Measurements from ENCODE around the gene SECTM1.

Gene SECTM1

DNA sequence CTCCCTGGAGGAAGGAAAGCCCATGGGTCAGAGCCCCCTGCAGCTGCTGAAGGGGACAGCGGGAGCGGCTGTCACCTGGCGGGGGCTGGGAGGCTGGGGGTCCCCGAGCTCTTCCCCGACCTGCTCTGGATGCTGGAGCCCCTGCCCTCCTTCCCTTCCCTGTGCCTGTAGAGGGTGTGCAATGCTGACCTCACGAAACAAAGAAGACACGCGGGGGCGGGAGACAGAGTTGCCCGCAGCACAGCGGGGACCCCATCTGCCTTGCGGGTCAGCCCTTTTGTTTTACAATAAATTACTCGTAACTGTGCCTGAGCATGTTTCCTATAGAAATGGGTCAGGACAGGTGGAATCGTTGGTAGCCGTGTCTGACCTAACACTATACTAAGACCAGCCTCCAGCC lies 6.3 kb downstream of the SECTM1 start:
- DNase-seq, result peak; percentile 72

DNA sequence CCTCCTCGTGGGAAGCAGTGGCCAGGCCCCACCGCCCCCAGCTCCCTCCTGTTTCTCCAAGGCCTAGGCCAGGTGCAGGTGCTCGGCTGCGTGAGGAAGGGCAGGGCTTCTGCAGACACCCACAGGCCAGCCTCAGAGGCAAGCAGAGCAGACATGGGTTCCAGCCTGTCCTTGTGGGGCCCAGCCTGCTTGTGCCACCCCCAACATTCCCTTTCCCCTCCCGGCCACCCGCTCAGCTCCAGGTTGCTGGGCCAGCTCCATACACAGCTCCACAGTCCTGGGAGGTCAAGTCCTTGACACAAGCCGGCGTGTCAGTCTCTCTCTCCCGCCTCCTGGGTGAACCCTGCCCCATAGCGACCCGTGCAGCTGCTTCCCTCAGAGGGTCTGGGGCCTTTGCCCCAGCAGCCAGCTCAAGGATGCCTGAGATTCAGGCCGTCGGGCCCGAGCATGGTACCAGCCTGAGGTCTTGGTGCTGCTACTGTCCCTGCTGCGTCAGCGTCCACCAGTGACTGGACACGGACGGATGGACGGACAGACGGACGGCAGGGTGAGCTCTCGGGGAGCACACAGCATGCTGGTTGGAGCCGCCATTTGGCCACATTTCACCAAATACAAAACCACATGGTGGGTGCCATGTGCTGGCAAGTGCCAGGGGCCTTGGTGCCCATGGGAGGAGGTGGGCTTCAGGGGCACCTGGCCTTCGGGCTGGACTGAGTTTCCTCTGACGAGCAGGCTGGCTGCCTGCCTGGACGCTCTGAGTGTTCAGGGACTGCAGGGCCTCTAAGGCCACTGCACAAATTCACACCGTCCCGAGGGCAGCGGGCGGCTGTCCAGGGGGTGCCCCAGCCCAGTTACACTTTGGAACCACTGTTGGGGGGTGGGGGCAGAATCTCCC lies 8.0 kb downstream of the SECTM1 start:
- no peak for DNase-seq

DNA sequence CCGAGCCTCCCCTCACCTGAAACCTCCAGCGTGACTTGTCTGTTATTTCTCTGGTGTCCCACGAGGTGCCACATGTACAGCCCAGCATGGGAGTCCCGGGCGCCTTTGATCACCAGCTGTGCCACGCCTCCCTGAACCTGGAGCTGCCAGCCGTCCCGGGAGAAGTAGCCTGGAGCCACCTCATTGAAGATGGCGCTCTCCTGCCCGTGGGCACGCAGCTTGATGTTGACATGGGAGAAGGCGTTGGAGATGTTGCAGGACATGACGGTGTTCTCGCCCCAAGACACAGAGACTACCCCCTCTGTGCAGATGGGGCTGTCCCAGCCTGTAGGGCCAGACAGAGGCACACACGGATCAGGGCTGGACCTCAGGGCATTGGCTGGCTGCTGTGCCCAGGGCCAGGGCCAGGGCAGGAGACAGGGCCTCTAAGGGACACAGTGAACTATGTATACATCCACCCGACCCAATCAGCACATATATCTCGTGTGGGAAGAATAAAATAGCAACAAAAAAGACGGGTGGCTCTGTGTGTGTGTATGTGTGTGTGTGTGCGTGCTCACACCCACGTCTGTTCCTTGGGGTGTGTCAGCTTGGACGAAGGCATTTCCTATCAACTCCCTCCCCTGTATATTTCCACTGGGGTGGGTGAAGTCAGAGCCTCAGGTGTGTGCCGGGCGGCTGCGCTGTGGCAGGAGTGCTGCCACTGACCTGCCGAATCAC lies 8.8 kb downstream of the SECTM1 start:
- no peak for DNase-seq

DNA sequence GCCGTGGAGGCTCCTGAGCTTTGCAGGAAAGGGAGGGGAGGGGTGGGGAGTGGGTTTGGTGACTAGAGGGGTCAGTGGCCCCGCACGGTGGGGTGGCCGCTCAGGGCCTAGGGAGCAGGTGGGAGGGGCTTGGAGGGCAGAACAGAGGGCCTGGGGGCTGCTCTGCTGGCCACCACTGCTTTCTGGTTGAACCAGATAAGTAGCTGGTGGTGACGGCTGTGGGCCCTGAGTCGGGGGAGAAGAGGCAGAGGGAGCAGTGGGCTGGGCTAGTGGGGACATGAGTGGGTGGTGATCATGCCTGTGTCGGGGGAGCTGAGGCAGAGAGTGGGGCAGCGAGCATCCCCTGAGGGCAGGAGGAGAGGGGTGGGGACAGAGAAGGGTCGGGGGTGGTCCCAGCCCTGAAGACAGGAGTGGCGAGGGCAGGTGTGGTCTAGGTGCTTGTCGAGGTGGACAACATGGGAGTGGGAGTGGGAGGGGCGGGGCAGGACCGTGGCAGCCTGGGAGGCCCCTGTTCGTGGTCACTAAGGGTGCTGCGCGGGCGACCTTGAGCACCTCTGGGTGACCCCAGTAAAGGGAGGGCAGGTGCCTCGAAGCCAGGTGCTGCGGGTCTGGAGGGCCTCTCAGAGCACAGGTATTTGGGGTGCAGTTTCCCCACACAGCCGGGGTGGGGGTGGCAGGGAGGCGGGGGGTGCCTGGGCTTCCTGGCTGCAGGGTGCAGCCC lies 9.9 kb downstream of the SECTM1 start:
- DNase-seq, result no peak

DNA sequence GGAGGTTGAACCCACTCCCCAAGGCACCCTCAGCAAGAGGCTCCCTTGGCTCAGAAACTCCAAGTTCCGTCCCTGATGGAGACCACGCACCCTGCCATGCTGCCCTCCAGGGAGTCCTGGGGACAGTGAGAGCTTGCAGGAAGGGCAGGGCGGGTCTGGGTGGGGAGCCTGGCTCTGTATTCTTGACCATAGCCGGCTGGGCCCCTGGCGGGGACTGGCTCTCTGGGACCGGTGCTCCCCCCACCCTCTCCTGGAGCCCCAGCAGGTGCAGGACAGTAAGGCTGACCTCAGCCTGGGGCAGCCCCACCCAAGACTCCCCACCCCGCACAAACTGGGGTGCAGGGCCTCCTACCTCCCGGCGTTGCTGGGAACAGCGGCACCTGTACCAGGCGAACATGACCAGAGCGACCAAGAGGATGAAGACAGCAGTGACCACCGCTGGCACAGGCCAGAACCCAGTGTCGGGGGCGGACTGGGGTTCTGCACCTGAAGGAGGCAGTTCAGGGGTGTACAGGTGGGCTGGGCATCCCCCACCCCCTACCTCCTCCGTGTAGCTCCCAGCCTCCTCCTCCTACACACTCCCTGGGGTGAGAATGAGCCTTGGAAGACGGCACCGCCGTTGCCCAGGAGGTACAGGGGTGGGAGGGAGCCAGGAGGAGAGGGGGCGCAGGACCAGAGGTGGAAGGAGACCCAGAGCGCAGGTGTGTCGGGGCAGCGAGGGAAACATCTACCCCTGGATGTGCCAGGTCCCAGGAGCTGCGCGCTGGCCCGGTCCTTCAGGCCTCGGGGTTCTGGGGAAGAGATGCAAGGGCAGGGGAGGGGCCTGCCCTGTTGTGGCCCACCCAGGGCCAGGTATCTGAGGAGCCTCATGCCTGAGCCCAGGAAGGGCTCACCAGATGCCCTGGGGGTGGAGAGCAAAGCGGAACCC lies 10.8 kb downstream of the SECTM1 start:
- no peak for DNase-seq

DNA sequence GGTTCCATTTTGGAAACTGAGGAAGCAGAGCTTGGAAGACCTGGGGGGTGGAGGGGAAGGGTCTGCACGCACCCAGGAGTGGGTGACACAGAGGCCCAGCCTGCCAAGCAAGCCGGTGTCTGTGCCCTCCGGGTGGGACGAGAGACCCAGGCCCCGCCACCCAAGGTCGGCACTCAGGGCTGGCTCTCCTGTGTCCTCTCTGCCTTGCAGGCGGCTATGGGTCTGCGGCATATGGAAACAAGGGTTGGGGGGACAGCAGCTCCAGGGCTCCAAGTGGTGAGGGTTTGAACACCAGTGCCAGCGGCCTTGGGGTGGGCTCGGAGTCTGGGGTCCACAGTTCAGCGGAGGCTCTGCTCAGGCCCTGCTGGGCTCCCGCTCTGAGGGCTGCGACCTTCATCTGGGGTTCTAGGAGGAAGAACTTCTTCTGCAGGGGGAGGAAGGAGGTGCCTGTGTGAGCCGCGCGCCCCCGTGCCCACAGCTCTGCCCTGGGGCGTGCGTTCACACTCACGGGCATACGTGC lies 11.6 kb downstream of the SECTM1 start:
- no peak for DNase-seq

DNA sequence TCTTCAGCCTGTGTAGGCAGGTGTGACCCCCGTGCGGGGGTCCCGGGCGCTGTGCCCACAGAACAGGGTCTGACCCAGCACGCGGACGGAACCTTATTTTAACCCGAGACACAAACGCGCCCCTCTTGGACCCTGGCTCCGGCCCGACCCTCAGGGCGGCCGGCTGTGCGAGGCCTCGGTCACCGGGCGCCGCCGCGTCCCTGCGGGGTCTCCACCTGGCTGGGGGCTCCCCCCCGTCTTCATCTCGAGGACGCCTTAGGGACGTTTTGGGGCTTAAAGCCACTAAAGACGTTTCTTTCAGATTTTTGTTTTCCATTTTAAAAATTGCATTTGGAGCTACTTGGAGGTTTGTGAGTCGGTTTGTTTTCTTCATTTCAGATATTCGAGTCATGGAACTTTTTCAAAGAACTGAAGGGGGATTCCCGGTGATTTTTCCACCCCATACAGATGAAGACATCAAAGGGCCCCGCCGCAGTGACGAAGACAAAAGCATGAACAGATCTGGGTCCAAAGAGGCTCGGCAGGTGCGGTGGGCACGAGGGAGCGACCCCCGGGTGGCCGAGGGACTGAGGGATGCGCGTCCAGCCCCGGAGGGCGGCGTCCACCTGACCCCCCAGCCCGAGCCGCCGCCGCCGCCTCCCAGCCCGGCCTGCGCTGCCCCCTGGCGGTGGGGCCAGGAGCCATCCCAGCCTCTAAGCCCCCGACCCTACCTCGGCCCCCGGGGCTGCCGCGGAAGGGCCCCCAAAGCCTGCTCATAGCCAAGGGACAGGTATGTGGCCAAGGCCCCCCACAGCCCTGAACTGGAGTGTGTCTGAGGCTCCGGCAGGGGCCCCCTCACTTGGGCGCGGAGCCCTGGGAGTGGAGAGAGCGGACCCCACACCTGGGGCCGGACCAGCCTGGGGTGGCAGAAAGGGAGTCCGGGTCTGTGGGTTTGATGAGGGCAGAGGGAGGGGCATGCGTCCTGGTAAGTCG lies 12.3 kb downstream of the SECTM1 start:
- no peak for DNase-seq

DNA sequence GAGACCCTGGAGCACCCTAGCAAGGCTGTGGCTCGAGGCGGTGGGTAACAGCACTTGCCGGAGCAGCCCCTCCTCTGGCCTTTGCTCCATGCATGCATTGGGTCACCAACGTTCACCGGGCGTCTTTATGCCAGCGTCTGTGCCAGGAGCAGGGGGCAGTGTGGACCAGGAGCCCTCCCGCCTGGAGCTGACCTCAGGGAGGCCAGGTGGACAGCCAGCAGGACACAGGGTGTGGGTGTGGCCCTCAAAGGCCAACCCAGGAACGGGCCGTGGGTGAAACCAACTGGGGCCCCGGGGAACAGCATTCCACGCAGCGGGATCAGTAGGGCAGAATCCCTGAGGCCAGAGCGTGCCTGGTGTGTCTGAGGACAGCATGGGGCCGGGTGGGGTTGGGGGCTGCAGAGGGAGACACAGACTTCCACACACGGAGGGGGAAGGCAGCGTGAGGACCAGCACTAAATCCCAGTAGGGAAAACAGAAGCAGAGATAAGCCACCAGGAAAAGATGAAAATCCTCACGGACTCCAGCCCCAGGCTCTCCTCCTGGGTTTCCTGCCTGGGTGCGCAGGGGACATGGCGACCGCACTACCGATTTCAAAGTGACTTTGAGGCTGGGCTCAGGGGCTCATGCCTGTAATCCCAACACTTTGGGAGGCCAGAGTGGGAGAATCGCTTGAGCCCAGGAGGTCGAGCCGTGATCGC lies 13.3 kb downstream of the SECTM1 start:
- no peak for DNase-seq

DNA sequence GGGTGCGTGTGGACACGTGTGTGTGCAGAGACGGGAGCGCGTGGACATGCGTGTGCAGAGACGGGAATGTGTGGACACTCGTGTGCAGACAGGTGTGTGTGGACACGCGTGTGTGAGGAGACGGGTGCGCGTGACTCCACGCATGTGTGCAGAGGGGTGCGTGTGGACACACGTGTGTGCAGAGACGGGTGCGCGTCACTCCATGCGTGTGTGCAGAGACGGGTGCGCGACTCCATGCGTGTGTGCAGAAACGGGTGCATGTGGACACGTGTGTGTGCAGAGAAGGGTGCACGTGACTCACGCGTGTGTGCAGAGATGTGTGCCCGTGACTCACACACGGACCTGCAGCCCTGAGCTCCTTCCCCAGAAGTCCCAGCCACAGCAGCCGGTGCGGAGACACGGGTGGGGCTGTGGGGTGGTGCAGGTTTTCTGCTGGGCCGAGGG lies 13.9 kb downstream of the SECTM1 start:
- no peak for DNase-seq

DNA sequence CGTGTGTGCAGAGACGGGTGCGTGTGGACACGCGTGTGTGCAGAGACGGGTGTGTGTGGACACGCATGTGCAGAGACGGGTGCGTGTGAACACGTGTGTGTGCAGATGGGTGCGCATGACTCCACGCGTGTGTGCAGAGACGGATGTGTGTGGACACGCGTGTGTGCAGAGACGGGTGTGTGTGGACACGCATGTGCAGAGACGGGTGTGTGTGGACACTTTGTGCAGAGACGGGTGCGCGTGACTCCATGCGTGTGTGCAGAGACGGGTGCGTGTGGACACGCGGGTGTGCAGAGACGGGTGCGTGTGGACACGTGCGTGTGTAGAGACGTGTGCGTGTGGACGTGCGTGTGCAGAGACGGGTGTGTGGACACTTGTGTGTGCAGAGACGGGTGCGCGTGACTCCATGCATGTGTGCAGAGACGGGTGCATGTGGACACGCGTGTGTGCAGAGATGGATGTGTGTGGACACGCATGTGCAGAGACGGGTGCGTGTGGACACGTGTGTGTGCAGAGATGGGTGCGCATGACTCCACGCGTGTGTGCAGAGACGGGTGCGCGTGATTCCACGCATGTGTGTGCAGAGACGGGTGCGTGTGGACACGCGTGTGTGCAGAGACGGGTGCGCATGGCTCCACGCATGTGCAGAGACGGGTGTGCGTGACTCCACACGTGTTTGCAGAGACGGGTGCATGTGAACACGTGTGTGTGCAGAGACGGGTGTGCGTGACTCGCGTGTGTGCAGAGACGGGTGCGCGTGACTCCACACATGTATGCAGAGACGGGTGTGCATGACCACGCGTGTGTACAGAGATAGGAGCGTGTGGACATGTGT lies 14.6 kb downstream of the SECTM1 start:
- no peak for DNase-seq

DNA sequence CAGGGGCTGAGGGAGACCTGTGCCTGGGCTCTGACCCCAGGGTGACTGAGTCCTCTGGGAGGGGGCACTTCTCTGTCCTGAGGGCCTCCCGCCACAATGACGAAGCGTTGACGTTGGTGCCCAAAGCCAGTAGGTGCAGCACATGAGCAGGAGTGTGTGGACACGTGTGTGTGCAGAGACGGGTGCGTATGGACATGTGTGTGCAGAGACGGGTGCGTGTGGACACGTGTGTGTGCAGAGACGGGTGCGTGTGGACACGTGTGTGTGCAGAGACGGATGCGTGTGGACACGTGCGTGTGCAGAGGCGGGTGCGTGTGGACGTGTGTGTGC lies 15.4 kb downstream of the SECTM1 start:
- no peak for DNase-seq

DNA sequence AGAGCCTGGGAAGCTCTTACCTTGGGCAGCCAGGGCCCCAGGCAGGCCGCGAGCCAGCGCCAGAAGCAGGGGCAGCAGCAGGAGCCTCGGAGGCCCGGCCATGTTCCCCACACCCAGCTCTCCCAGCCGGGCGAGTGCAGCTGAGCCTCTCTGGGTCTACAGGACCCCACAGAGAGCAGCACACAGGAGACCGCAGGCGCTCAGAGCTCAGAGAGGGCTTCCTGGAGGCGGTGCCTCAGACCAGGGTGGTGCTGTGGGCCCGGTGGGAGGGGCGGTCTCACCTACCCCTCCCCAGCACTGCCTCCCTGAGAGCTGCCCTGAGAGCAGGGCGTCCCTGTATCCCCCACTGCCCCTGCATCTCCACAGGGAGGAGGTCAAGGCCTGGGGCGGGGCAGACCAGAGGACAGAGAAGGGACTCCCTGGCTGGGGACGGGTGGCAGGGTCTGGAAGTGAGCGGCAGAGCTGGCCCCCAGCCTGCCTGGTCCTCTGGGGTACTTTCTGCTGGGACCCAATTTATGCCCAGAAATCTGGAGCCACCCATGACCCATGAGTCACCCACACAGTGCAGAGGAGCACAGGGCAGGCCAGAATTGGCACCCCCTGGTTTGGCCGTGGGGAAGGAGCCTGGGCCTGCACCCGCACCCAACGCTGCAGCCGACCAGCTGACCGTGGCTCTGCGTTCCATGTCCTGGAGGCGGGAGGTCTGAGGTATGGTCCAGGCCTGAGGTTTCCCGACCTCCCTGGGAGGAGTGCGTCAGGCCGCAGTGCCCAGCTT lies 16.0 kb downstream of the SECTM1 start, which contains the start of gene CD7:
TSS of gene CD7 (minus strand) at position 215 of the 775 bp plus-strand sequence. CDS start at position 102, 113 bp downstream.
- no peak for DNase-seq

DNA sequence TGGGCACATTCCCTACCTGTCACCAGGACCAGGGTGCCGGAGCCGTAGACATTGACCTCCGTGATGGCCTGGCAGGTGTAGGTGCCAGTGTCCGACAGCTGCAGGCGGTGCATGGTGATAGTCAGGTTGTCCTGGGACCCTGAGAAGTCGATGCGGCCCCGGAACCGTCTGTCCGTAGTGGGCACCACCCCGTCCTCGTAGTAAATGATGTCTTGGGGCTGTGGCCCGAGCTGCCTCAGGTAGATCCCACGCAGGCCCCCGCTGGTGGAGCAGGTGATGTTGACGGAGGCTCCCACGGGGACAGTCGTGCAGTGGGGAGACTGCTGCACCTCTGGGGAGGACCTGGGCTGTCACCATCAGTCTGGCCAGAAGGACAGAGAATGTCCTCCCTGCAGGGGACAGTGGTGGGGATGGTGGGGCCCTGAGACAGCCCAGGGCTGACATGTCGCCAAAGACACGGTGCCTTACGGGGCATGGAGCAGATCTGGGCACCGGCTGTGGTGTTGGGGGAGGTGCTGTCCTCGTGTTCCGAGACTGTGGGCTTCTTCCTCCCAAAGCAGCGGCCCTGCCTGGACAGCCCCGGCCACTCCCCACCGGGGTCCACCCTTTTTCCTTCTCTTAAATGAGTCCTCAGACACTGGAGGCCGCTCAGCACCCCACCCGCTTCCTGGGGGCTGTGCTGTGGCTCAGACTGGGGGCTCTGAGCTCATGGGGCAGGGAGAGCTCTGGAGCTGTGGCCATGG lies 16.7 kb downstream of the SECTM1 start:
- DNase-seq, result no peak

DNA sequence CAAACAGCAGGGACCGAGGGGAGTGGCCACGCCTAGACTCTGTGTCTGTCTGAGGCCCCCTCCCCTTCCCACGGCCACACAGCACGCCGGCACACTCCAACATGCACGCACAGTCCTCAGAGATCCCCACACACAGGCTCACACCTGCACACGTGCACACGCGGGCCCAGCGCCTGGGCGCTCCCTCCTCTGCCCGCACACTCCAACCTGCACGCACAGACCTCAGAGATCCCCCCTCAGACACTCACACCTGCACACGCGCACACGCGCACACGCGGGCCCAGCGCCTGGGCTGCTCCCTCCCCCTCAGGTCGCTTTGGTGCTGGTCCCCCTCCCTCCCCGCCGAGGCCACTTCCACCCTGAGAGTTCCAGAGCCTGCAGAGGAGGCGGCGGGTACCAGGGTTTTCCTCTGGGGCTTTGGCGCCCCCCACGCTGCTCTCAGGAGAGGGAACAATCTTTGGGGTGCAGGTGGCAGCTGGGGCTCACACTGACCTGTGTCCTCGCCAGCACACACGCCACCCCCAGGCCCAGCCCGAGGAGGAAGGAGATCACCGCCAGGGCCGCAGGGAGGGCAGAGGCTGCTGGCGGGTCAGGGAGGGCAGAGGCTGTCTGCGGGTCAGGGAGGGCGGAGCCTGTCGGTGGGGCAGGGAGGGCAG lies 17.7 kb downstream of the SECTM1 start:
- DNase-seq, result no peak

DNA sequence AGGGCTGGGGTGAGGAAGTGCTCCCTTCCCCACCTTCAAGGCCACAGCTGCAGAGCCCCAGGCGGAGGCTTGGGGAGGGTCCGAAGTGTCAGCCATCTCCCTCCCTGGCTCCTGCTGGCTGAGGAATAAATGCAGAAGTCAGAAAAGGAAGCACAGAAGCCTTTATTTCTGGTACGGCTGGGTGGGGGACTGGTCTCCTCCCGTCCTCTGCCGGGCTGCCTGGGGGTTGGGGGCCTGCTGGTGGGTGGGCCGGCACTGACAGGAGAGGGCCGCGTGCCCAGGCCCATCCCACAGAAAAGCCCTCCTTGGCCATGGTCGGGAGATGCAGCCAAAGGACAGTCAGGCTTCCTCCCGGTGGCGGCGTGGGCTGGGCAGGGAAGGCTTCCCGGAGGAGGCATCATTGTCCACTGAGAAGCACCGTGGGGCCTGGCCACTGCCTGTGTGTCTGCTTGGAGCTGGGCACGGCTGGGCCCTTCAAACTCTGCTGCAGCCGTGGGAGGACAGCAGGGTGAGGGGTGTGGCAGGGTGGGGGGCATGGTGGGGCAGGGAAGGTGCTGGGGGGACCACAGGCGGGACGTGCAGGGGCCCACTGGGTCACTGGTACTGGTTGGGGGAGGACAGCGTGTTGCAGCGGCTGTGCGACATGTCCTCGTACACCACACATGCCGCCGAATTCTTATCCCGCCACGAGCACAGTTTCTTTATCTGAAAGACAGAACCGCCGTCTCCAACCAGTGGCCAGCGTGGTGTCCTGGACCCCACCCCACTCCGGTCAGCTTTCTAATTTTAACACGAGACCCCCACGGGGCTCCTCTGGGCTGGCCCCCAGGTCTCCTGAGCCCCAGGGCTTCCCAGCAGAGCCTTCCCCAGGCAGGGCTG lies 18.6 kb downstream of the SECTM1 start:
- no peak for DNase-seq
